SU-DHL-6 (cell line): ENCODE measurements around the gene FOXF2.

ENCODE experiments used
- H2AFZ ChIP-seq: fragments of 200-600 bp; sonication (generic); 2 replicates; pipeline ENCODE4 v1.6.1; 2014; ENCODE audit warnings: low read depth, mild to moderate bottlenecking, moderate library complexity, mixed read lengths, antibody characterized with exemption, low read length; ENCODE audit not compliant: severe bottlenecking
- H3F3A ChIP-seq: fragments of 200-600 bp; shearing (Covaris generic); 2 replicates; pipeline ENCODE4 v1.6.0; 2016; ENCODE audit warnings: antibody characterized with exemption, mild to moderate bottlenecking; ENCODE audit not compliant: insufficient read depth
- H3K27ac ChIP-seq: fragments of 200-600 bp; sonication (generic); 2 replicates; pipeline ENCODE4 v1.5.1; 2016; ENCODE audit warnings: low read depth, mild to moderate bottlenecking, low read length, moderate library complexity, mixed read lengths
- H3K27me3 ChIP-seq: fragments of 200-600 bp; sonication (generic), shearing (Covaris generic); 2 replicates; pipeline ENCODE4 v1.6.0; 2014; ENCODE audit warnings: mild to moderate bottlenecking, low read length
- H3K36me3 ChIP-seq: fragments of 200-600 bp; sonication (generic); 2 replicates; pipeline ENCODE4 v1.6.1; 2014; ENCODE audit warnings: mild to moderate bottlenecking, low read length, mixed read lengths
- H3K4me2 ChIP-seq: fragments of 300-600, 200-600 bp; shearing (Covaris generic), sonication (generic); 2 replicates; pipeline ENCODE4 v1.6.0; 2014; ENCODE audit warnings: low read length, low read depth, mild to moderate bottlenecking; ENCODE audit not compliant: poor library complexity, severe bottlenecking
- H3K4me3 ChIP-seq: fragments of 200-600 bp; sonication (generic); 2 replicates; pipeline ENCODE4 v1.5.1; 2014; ENCODE audit warnings: antibody characterized with exemption, low read length, mild to moderate bottlenecking, mixed read lengths; ENCODE audit not compliant: insufficient read depth, poor library complexity, severe bottlenecking
- H3K79me2 ChIP-seq: fragments of 200-600 bp; sonication (generic); 2 replicates; pipeline ENCODE4 v1.6.1; 2014; ENCODE audit warnings: mild to moderate bottlenecking, low read length, moderate library complexity; ENCODE audit not compliant: insufficient read depth
- H3K9ac ChIP-seq: fragments of 200-600 bp; sonication (generic); 2 replicates; pipeline ENCODE4 v1.7.0; 2014; ENCODE audit warnings: mild to moderate bottlenecking, low read length
- H3K9me2 ChIP-seq: fragments of 200-600 bp; sonication (generic); replicated peaks from 2 replicates; pipeline ENCODE4 v1.6.1; 2014; ENCODE audit warnings: low read length; ENCODE audit not compliant: insufficient read depth
- H3K9me3 ChIP-seq: fragments of 200-600 bp; sonication (generic); 2 replicates; pipeline ENCODE4 v1.6.1; 2014; ENCODE audit warnings: low read length, mixed read lengths; ENCODE audit not compliant: insufficient read depth
- H4K20me1 ChIP-seq: fragments of 200-600 bp; sonication (generic); 2 replicates; pipeline ENCODE4 v1.6.1; 2014; ENCODE audit warnings: low read depth, mild to moderate bottlenecking, antibody characterized with exemption, low read length, moderate library complexity, mixed read lengths
- EZH2phosphoT487 ChIP-seq: fragments of 200-600 bp; sonication (generic), shearing (Covaris generic); conservative IDR thresholded peaks from 2 replicates; pipeline ENCODE4 v1.6.1; 2018; ENCODE audit warnings: mild to moderate bottlenecking, antibody characterized with exemption, low read length, moderate library complexity, mixed read lengths
- TF ChIP-seq, protein P1 (sequence below): fragments of 200-600 bp; sonication (generic); IDR thresholded peaks from one replicate; pipeline ENCODE4 v1.5.1; 2017; ENCODE audit warnings: antibody characterized with exemption, mild to moderate bottlenecking, low read length, moderate library complexity; ENCODE audit not compliant: insufficient read depth, poor library complexity, severe bottlenecking

The FOXF2 gene

DNA sequence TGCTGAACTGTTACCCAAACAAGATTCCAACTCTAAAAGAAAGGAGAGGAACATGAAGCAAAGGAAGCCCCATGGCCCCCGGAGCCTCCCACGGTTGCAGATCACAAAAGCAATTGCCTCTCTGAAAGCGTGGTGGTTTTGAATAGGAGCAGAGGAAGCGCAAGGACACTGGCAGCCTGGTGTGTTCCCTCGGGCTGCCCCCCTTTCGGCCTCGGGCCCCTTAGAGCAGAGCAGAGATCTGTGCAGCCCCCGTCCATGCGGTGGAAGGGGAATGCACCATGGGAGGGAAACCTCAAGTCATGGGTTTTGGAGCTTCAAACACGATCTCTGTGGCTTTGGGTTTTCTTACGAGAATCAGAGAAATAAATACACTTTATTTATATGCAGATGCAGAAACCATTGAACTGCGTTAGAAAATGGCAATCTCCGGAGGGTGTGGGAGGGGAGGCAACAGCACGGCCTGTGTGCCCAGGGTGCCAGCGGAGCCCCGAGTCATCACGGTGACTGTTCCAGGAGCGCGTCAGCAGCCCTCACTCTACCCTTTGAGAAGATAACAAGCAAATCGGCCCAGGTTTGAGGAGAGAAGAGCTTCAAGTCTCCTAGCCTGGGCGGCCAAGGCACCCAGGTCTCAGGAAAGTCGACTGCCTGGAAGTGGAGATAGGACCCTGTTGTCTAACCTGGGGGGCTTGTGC, 20.5 kb downstream of the FOXF2 start:
- H3K27me3 ChIP-seq = no peaks in the 10 kb centered on the region
- H3K9me3 ChIP-seq = no peaks in the 10 kb centered on the region
- TF ChIP-seq EZH2phosphoT487 = no peak
- TF ChIP-seq, protein P1, sequence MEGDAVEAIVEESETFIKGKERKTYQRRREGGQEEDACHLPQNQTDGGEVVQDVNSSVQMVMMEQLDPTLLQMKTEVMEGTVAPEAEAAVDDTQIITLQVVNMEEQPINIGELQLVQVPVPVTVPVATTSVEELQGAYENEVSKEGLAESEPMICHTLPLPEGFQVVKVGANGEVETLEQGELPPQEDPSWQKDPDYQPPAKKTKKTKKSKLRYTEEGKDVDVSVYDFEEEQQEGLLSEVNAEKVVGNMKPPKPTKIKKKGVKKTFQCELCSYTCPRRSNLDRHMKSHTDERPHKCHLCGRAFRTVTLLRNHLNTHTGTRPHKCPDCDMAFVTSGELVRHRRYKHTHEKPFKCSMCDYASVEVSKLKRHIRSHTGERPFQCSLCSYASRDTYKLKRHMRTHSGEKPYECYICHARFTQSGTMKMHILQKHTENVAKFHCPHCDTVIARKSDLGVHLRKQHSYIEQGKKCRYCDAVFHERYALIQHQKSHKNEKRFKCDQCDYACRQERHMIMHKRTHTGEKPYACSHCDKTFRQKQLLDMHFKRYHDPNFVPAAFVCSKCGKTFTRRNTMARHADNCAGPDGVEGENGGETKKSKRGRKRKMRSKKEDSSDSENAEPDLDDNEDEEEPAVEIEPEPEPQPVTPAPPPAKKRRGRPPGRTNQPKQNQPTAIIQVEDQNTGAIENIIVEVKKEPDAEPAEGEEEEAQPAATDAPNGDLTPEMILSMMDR = no peak
- no peaks in the 10 kb centered on the region for H4K20me1 ChIP-seq
- no peak overlapping the region for H2AFZ ChIP-seq
- no peak overlapping the region for H3K9ac ChIP-seq
- no peaks in the 10 kb centered on the region for H3K9me2 ChIP-seq
- H3K4me3 ChIP-seq = no peak overlapping the region
- H3K27ac ChIP-seq = no peak overlapping the region
- no peaks in the 10 kb centered on the region for H3F3A ChIP-seq
- H3K4me2 ChIP-seq = no peak overlapping the region
- no peaks in the 10 kb centered on the region for H3K36me3 ChIP-seq
- H3K79me2 ChIP-seq = no peaks in the 10 kb centered on the region

- Histone ChIP-seq H3K9me2 (no peaks in the 10 kb centered on the region), H3F3A (no peaks in the 10 kb centered on the region)
- TF ChIP-seq, protein P1 = no peak
- TF ChIP-seq EZH2phosphoT487 = no peak
Measured at GRCh38 chr6:1412901-1413300, 23.5 kb downstream of the FOXF2 start.

GRCh38 chr6:1415416-1416063, 26.2 kb downstream of the FOXF2 start:
- Histone ChIP-seq H2AFZ (no peak overlapping the region), H3K9ac (no peak overlapping the region), H3K27ac (no peak overlapping the region), H3K4me3 (no peak overlapping the region), H3F3A (no peaks in the 10 kb centered on the region), H3K9me2 (no peaks in the 10 kb centered on the region), H3K4me2 (no peak overlapping the region), H3K79me2 (no peaks in the 10 kb centered on the region), H3K27me3 (no peaks in the 10 kb centered on the region), H4K20me1 (no peaks in the 10 kb centered on the region), H3K36me3 (no peaks in the 10 kb centered on the region), H3K9me3 (no peaks in the 10 kb centered on the region)
- TF ChIP-seq, protein P1 = no peak
- TF ChIP-seq EZH2phosphoT487 = no peak

More at GRCh38 chr6:1412901-1413300, 23.5 kb downstream of the FOXF2 start:
- Histone ChIP-seq H4K20me1 (no peaks in the 10 kb centered on the region), H3K4me2 (no peak overlapping the region), H2AFZ (no peak overlapping the region), H3K9me3 (no peaks in the 10 kb centered on the region), H3K36me3 (no peaks in the 10 kb centered on the region), H3K27ac (no peak overlapping the region), H3K79me2 (no peaks in the 10 kb centered on the region), H3K9ac (no peak overlapping the region), H3K4me3 (no peak overlapping the region), H3K27me3 (no peaks in the 10 kb centered on the region)
